SU-DHL-6 (cell line): Measurements from ENCODE around the gene PRSS57.

Experiments
- EZH2phosphoT487 ChIP-seq: fragments of 200-600 bp; sonication (generic), shearing (Covaris generic); conservative IDR thresholded peaks from 2 replicates; pipeline ENCODE4 v1.6.1; 2018; ENCODE audit warnings: mild to moderate bottlenecking, antibody characterized with exemption, low read length, moderate library complexity, mixed read lengths
- TF ChIP-seq, protein P1 (sequence below): fragments of 200-600 bp; sonication (generic); IDR thresholded peaks from one replicate; pipeline ENCODE4 v1.5.1; 2017; ENCODE audit warnings: antibody characterized with exemption, mild to moderate bottlenecking, low read length, moderate library complexity; ENCODE audit not compliant: insufficient read depth, poor library complexity, severe bottlenecking

DNA sequence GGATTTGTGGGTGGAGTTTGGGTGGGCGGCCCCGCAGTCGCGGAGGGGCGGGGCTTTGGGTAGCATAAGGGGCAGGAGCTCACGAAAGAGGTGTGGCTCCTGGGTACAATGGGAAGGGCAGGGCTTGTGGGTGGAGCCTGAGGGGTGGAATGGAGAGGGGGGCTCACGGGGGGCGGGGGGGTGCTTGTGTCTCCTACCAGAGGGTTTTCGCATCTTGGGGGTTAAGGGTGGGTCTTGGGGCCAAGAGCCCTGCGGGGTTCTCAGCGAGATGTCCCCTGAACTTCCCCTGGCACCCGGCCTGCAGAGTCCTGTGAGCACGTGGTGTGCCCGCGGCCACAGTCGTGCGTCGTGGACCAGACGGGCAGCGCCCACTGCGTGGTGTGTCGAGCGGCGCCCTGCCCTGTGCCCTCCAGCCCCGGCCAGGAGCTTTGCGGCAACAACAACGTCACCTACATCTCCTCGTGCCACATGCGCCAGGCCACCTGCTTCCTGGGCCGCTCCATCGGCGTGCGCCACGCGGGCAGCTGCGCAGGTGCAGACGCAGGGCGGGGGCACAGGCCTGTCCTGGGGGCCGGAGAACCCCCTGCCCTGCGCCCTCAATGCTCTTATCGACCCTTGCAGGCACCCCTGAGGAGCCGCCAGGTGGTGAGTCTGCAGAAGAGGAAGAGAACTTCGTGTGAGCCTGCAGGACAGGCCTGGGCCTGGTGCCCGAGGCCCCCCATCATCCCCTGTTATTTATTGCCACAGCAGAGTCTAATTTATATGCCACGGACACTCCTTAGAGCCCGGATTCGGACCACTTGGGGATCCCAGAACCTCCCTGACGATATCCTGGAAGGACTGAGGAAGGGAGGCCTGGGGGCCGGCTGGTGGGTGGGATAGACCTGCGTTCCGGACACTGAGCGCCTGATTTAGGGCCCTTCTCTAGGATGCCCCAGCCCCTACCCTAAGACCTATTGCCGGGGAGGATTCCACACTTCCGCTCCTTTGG is 13.9 kb downstream of the PRSS57 start:
- TF ChIP-seq, protein P1, sequence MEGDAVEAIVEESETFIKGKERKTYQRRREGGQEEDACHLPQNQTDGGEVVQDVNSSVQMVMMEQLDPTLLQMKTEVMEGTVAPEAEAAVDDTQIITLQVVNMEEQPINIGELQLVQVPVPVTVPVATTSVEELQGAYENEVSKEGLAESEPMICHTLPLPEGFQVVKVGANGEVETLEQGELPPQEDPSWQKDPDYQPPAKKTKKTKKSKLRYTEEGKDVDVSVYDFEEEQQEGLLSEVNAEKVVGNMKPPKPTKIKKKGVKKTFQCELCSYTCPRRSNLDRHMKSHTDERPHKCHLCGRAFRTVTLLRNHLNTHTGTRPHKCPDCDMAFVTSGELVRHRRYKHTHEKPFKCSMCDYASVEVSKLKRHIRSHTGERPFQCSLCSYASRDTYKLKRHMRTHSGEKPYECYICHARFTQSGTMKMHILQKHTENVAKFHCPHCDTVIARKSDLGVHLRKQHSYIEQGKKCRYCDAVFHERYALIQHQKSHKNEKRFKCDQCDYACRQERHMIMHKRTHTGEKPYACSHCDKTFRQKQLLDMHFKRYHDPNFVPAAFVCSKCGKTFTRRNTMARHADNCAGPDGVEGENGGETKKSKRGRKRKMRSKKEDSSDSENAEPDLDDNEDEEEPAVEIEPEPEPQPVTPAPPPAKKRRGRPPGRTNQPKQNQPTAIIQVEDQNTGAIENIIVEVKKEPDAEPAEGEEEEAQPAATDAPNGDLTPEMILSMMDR, result no peak
- TF ChIP-seq EZH2phosphoT487, result no peak
